OCI-M1 (cell line): ENCODE measurements around the gene IL1RAP.
"Not testable (repeated sequence)": the region's sequence is repeated elsewhere in the genome, so short reads cannot be mapped to it uniquely, and the experiment has no call there.

Experiments
- DNase-seq: peaks from one replicate; lab custom pipeline; 2025; lab: John Stamatoyannopoulos, UW

The IL1RAP gene

DNA sequence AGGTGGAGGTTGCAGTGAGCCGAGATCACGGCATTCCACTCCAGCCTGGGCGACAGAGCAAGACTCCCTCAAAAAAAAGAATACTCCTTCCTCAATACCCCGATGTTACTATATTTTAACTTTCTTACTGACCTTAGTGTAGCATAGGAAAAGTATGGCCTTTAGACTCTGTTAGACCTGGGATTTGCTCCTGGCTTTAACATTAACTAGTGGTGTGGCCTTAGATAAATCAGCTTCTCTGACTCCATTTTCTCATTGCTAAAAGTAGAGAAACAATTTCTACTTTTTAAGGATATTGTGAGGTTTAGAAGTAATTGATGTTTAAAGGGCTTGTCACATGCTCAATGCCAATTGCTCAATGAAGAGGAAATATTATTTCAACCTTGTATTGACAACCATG, 7.6 kb upstream of the IL1RAP start:
- DNase-seq: no peak

DNA sequence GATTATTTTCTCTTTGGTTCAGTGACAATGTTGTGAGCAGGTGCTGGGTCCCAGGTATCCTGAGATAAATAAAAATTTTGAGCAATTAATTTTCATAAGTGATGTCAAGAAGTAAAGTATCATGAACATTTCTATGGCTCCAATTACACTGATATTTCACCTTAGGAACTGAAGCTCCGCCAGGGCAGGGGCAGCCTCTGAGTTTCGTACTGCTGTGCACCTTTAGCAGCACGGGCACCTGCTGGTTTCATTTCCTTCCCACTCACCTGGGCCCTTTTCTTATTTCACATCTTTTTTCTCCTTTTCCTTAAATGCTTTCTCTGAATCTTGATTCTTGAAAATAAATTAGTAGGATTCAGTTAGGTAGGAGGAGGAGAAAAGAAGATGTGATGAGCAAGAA, 1.2 kb upstream of the IL1RAP start:
- no peak for DNase-seq

DNA sequence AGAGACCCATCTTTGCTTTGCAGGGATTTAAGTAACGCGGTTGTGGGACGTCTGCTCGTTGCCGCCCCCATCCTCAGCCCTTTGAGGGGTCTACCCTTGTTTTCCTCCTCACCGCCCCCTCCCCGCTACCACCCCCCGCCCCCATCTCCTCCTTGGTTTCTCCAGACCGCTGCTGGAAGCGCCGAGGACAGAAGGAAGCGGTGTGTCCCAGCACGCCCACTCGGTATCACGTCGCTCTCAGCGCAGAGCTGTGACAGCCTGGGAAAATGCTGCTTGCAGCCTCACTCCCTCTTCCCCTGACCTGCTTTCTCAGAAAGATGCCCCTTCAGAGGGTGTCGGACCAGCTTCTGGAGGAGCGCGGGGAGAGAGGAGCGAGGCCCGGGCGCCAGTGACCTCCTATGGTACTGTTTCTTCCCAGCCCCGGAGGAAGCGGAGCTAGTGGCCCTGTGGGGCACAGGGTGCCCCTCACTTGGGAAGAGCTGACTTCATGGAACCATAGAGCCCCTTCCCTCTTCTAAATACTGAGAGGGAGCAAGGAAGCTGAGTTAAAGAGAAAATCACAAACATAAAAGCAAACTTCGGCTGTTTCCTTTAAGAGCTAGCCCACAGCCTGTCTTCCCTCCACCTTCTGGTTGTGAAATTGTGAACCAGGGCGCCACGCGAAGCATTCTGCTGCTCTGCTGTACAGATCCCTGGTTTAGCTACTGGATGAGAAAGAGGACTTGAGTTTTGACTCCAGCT, 698 bp downstream of the IL1RAP start:
- peak; percentile 58 for DNase-seq

DNA sequence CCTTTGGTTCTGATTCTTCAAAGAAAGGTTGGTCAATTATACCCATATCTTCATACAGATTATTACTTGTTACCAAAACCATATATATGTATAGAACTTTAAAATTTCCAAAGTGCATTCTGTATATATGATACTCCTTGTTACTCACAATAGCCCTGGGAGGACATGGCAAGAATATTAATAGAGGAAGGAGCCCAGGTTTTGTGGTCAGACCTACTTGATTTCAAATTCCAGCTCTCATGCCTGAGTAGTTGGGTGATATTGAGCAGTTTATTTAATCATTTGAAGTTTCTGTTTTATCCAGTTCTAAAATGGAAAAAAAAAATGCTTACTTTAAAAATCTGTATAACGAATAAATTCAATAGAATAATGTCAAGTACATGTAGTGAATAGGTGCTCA, 2.5 kb downstream of the IL1RAP start:
- DNase-seq: no peak

DNA sequence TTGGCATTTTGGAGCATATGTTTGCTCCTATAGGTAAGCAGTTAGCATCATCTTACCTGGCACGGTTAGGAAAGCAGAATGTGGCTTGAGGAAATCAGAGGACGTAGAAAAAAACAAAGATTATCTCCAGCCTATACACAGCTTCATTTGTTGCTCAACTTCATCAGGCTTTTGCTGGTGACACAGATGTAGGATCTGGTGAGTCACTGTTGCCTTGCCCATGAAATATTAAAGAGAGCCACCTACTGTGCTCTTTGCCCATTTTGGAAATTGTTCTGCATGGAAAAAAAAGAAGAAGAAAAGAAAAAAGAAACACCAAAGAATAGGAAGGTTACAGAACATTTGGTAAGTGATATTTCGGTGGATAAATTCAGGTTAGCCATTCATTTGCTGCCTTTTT, 3.8 kb downstream of the IL1RAP start:
- DNase-seq: peak; percentile 67

DNA sequence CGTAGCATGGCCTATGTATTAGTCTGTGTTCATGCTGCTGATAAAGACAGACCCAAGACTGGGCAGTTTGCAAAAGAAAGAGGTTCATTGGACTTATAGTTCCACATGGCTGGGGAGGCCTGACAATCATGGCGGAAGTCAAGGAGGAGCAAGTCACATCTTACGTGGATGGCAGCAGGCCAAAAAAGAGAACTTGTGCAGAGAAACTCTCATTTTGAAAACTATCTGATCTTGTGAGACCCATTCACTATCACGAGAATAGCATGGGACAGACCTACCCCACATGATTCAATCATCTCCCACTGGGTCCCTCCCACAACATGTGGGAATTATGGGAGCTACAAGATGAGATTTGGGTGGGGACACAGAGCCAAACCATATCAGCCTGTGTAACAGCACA, 4.6 kb downstream of the IL1RAP start:
- not testable (repeated sequence) for DNase-seq

DNA sequence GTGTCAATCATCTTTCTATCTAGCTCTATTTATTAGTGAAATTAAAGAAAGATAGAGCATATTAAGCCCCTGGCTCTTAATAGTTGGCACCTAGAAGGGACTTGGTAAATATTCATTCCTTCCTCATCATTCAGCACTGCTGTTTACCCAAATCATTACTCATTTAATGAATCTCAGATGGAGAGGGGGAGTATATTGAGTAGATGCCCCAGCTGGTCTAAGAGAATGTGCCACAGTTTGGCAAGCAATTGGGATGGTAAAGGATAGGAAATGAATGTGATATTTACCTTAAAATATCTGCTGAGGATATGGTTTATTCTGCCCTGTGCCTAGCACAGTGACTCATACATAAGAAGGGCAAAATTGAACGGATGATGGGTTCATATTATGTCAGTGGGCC, 6.0 kb downstream of the IL1RAP start:
- DNase-seq: no peak

DNA sequence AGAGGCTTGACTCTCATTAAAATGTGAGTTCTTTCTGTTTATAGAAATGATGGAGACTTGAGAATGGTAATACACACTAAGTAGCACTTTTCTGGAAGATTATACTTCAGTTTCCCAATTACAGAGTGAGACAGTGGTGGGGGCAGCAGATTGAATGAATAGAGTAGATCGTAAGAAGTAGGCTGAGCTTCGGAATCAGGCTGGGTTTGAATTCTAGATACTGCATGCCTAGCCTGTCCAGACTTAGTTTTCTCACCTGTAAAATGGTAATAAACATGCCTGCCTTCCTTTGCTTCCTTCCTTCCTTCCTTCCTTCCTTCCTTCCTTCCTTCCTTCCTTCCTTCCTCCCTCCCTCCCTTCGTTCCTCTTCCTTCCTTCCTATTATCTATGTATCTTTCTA, 8.1 kb downstream of the IL1RAP start:
- no peak for DNase-seq

DNA sequence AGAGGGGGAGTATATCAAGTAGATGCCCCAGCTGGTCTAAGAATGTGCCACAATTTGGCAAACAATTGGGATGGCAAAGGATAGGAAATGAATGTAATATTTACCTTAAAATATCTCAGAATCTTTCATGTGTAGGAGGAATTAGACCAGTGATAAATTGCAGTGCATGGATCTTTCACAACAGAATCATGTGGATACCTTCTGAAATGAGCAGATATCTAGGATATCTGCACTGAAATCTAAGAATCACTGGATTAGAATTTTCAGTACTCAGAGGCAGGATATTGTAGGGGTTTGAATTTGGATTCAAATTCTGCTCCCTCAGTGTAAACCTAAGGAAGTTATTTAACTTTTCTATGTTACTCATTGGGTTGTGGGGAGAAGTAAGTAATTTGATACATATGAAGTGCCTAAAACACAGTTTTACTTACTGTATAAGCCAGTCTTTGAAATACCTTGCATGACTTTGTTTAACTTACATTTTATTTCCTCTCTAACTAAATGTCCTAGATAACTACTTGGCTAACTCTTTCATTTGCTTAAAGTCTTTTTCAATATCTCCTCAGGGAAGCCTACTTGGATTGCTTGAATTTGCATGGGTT, 8.8 kb downstream of the IL1RAP start:
- no peak for DNase-seq

DNA sequence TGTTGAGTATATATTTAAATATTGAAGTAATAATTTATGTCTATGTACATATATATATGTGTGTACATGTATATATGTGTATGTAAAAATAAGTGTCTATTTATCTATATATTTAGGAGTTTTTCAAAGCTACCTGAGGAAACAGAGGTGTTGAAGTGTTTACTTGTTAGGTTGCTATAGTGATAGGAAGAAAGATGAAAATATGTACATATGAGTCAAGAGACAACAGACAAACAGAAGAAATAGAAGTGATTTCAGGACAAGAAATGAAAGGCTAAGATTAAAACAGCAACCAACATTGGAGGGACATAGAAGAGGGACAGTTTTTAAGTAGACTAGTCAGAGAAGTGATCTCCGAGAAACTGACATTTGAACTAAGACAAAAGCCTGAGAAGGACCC, 11.1 kb downstream of the IL1RAP start:
- DNase-seq: no peak

DNA sequence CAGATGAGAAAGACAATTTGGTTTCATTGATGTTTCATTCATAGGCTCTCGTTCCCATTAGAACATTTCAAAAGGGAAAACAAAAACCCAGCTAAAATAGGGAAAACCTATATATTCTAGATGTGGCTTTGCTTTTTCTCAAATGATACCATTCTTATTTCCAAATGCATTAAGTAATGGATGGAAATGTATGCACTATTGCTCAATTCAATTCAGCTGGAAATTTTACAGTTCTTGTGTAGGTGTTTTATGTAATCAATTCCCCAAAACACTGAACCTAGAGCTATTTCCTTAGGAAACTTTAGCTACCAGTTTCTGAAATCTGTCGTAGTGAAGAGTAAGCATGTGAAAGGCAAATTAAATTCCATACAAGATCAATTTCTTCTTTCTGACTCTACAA, 11.7 kb downstream of the IL1RAP start:
- DNase-seq: no peak

DNA sequence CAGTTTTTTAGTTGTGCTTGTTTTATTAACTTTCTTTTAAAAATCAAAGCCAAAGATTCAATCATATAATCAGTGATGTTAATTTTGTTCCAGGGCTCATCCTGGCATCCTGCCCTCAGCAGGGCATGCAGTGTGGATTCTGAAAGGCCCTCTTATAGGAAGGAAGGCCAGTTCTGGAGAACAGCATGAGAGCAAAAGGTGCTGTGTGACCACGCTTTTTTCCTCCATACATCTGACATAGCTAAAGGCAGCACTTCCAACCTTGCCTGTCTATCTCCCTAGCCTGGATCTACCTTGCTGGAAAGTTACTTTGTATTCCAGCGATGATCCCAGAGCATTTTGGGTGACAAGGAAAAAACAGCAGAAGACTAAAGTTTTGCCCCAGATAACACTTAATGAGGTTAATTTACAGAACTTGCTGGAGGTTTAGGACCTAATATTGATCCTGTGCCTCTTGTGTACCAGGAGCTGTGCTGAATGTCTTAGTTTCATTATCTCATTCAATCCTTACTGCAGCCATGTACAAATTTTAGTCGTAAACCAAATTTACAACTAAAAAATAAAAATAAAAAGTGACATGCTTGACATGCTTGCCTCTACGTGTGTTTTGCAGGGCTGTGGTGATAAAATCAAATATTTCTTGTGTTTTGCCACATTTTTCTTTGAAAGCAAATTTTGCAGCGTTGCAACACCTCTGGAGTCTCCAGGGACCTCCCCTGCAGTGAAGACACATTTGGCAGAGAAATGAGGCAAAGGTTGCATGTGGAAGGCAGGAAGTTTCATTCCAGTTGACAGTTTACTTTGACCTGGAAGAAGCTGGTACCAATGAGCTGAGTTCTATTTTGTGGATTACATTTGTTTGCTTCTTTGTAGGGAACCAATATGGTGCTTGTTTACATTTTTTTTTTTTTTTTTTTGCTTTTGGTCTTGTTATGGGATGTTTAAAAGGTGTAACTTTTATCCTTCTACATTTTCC, 13.2 kb downstream of the IL1RAP start:
- no peak for DNase-seq

DNA sequence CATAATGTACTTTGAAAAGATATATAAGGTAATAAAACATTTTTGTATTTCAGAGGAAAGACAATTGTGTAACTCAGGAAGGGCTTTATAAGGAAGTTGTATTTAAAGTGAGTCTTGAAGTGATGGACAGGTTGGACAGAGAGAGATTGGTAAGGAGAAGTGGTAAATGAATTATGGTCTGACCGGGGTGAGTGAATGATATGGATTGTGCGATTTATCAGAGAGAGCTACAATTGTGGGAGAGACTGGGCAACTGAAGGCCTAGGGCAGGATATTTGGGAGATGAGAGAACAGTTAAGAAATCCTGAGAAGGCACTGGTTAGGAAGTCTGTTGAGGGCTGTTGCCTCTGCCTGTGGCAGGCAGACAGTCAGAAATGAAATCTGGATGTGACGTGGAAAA, 14.8 kb downstream of the IL1RAP start:
- DNase-seq: peak; percentile 52

DNA sequence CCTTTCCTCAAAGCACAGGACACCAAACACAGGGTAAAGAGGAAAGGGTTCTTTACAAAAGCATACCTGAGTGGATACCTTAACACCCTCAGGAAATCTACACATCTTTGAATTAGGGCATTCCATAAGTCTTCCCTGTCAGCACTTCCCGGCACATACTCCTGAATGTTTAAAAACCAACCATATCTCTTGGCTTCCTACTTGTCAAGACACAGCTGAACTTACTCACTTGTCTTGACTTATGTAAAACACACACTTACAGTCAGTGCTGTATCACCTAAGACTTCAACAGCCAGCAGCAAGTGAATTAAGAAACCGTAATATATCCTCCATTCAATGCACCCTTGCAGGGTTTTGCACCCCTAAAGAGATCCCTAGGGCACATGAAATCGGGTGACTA, 17.5 kb downstream of the IL1RAP start:
- no peak for DNase-seq

DNA sequence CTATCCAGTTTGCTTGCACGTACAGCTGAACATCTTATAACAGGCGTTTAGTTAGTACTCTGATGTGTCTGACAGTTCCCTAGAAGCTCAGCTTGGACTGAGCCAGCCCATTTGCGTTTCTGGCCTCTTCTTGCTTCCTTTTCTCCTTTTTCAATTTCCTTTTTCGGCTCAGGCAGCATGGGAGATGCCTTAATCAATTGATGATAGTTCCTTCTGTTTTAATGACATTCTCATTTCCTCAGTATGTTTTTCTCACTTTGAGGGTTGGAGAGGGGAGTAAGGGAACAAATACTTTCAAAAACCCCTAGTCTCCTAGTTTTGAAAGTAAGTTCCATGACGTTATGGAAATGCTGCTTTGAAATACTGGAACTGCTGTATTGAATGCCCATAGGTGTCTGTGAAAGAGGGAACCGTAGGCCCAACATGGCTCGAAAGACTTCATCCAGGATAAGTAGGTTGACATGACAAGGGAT, 18.9 kb downstream of the IL1RAP start:
- DNase-seq: no peak

DNA sequence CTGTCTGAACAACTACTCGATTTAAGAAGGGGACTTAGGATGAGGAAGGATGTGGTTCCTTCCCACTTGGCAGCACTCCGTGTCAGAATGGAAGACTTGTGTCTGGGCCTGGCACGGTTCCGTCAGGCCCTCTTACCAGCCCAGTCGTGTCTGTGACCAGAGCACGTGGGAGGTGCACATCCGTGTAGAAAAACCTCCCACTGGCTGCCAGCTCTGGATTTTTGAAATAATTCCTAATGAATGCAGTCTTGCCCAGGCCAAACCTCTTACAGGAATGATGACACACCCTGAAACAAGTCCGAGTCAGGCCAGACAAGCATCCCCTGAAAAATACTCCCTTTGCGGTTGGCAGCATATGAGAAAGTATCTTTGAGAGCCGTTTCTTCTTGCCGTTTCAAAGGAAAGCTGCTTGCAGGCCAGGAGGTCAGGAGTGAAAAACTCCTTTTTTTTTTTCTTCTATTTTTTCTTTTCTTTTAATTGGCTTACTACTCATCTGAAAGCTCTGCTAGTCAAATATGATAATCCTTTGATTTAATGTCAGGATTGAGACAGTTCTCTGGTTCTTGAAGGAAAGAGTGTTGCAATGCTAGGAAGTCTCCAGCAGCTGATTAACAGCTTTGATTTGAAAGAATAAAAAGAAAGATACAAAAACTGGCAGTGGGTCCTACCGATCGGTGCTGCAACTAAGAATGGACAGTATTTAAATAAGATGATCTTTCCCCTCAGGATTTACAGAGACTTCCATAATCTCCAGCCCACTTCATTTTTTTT, 19.8 kb downstream of the IL1RAP start:
- DNase-seq: no peak

DNA sequence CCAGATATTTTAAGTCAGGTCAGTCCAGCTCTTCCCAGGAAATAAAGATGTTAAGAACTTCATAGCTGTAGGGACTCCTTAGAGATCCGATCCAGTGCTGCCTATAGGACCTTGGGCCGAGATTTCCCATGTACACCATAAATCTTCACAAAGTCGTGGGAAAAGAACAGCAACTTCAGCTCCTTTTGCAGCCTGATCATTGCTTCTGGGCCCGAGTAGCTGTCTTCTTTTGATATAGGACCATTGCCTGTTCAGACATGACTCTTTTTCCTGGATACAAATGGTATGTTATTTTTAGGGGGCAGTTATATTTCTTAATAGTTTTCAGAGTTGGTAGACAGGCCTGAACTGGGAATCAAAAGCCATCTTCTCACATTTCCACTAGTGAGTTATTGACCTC, 20.5 kb downstream of the IL1RAP start:
- no peak for DNase-seq

DNA sequence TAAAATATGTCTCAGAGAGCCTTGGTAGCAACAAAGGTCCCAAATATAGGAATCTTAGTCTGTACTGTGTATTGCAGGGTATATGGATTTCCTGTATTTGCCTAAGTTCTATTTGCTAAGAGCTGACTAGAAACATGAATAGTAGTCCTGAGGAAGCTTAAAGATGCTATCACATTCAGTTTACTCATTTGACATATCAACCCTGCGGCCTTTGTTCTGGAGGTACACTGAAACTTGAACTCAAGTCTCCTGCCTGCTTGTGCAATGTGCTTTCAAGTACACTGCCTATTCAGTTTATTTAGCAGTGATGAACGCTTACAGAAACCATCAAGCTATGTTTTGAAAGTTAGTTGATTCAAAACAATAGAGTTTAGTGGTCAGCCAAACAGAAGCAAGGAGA, 21.1 kb downstream of the IL1RAP start:
- DNase-seq: no peak

DNA sequence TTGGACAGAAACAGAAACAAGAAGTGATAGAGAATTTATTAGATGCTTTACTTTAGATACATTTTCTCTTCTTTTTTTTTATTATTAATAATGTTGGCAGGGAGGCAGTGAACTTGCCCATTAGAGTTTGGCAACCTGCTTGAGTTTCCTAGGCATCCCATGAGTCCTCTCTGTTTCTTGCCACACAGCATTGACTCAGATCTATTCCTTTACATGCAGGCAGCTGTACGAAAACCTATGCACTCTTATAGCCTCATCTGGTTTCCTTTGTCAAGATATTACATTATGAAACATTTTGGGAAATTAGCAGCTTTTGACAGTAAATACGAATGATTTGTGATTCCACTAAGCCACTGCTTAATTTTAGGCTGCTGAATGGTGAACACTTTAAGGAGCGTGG, 23.3 kb downstream of the IL1RAP start:
- no peak for DNase-seq

DNA sequence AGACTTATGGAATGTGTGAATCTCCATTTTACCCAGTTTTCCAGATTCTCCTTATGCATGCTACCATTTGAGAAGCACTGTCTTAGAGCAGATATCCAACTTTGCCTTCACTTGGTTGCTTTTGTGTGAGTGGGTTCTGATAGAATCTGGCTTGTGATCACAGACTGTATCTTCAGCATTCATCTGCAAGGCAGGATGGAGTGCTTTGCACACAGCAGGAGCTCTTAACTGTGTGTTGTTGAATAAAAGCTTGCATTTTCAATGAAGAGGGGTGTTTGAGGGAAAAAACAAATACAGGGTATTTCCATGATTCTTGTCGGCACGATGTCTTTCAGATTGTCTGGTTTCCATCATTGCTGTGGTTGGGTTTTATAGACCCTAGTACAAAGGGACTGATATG, 24.4 kb downstream of the IL1RAP start:
- no peak for DNase-seq

DNA sequence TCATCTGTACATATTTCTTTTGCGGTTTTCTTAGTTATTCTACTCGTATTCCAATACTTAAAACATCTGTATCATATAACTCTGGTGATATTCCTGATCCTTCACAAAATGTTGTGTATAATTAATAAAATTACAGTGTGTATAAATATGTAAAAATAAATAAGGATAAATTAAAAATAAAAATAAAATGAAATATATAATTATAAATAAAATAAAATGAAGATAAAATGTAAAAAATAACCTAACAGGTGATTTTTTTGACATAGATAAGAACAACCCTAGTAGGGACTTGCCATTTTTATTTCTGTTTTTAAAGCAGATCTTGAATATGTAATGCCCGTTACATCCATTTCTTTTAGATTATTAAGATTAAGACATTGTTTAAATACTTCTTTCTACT, 25.6 kb downstream of the IL1RAP start:
- no peak for DNase-seq

DNA sequence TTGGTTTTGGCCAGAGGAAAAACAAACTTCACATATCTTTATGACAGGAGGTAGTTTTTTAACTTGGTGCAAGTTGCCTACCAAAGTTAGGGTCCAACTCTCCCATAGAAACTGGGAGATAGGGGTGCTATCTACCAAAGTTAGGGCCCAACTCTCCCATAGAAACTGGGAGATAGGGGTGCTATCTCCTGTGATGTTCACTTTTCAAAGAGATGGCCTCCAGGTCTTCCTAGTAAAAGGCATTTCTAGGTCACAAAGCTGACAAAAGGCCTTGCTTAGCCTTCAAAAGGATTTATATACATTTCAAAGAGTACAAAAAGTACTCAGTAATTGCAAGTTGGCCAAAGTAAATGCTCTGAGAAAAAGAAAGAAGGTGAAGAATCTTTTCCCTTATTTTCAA, 27.1 kb downstream of the IL1RAP start:
- no peak for DNase-seq
